ENCODE data around the gene C1orf53.

DNA sequence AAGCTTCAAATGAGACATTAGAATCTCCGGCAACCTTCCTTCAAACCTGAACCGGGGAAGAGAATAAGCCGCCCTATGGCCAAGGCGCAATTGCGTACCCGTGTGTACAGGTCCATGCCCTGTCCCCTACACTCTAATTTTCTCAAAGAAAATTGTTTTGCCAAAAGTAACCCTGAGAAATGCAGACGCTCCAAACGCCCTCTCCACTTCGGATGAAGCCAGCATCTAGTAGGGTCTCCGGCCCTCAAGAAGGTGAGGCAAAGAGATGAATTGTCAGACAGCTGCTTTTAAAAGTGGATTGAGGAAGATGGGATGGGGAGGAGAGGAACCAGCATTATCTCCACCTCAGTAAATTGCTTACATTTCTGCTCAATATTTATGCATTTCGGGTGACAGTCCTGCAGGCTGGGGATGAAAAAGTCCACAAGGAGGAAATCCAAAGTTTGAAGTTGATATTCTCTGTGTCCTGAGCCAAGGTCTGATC, 14.1 kb downstream of the C1orf53 start:
- TF ChIP-seq, protein P1, sequence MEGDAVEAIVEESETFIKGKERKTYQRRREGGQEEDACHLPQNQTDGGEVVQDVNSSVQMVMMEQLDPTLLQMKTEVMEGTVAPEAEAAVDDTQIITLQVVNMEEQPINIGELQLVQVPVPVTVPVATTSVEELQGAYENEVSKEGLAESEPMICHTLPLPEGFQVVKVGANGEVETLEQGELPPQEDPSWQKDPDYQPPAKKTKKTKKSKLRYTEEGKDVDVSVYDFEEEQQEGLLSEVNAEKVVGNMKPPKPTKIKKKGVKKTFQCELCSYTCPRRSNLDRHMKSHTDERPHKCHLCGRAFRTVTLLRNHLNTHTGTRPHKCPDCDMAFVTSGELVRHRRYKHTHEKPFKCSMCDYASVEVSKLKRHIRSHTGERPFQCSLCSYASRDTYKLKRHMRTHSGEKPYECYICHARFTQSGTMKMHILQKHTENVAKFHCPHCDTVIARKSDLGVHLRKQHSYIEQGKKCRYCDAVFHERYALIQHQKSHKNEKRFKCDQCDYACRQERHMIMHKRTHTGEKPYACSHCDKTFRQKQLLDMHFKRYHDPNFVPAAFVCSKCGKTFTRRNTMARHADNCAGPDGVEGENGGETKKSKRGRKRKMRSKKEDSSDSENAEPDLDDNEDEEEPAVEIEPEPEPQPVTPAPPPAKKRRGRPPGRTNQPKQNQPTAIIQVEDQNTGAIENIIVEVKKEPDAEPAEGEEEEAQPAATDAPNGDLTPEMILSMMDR (IDR thresholded peaks at IDR 0.05): no peak
- no peak for TF ChIP-seq POLR2A (IDR thresholded peaks at IDR 0.05; ENCODE audit: low read depth)
- TF ChIP-seq EP300 (IDR thresholded peaks at IDR 0.05): no peak
